ENCODE measurements around the gene GPR108.
"Not testable (repeated sequence)": the region's sequence is repeated elsewhere in the genome, so short reads cannot be mapped to it uniquely, and the experiment has no call there.

Gene GPR108

GRCh38 chr19:6737284-6737872, at the start of gene GPR108:
Gene GPR108, minus strand, starts transcription at chr19:6737580. Its CDS starts 4 bp downstream, at chr19:6737576.
- peak; percentile 99 for DNase-seq (ENCODE audit: low read depth, low spot score)

GRCh38 chr19:6779206-6779605, 41.8 kb upstream of the GPR108 start:
- DNase-seq (ENCODE audit: low read depth, low spot score): no peak

GRCh38 chr19:6778386-6778785, 41.0 kb upstream of the GPR108 start:
- DNase-seq (ENCODE audit: low read depth, low spot score): no peak

- DNase-seq (ENCODE audit: low read depth, low spot score): no peak
Observed at GRCh38 chr19:6777434-6777833, 40.1 kb upstream of the GPR108 start.

- no peak for DNase-seq (ENCODE audit: low read depth, low spot score)
Observed at GRCh38 chr19:6776999-6777398, 39.6 kb upstream of the GPR108 start.

- not testable (repeated sequence) for DNase-seq (ENCODE audit: low read depth, low spot score)
Observed at GRCh38 chr19:6776045-6776444, 38.7 kb upstream of the GPR108 start.

GRCh38 chr19:6774821-6775707, 37.7 kb upstream of the GPR108 start:
- DNase-seq (ENCODE audit: low read depth, low spot score): no peak

- no peak for DNase-seq (ENCODE audit: low read depth, low spot score)
Observed at GRCh38 chr19:6773323-6773931, 36.0 kb upstream of the GPR108 start.

GRCh38 chr19:6772866-6773322, 35.5 kb upstream of the GPR108 start:
- no peak for DNase-seq (ENCODE audit: low read depth, low spot score)

GRCh38 chr19:6772028-6772865, 34.9 kb upstream of the GPR108 start, which contains the start of gene VAV1:
Gene VAV1, plus strand, starts transcription at chr19:6772708. Its CDS starts 100 bp downstream, at chr19:6772808.
- DNase-seq (ENCODE audit: low read depth, low spot score): no peak

- DNase-seq (ENCODE audit: low read depth, low spot score): not testable (repeated sequence)
Observed at GRCh38 chr19:6771648-6772027, 34.3 kb upstream of the GPR108 start.

- no peak for DNase-seq (ENCODE audit: low read depth, low spot score)
Observed at GRCh38 chr19:6769006-6769619, 31.7 kb upstream of the GPR108 start.

- no peak for DNase-seq (ENCODE audit: low read depth, low spot score)
Observed at GRCh38 chr19:6768236-6768785, 30.9 kb upstream of the GPR108 start.

GRCh38 chr19:6767357-6768235, 30.2 kb upstream of the GPR108 start, which contains the start of gene SH2D3A:
Gene SH2D3A, minus strand, starts transcription at chr19:6767435. Its CDS starts 3,687 bp downstream, at chr19:6763748.
- DNase-seq (ENCODE audit: low read depth, low spot score): no peak

- no peak for DNase-seq (ENCODE audit: low read depth, low spot score)
Observed at GRCh38 chr19:6767081-6767356, 29.6 kb upstream of the GPR108 start.

- no peak for DNase-seq (ENCODE audit: low read depth, low spot score)
Observed at GRCh38 chr19:6766357-6767080, 29.1 kb upstream of the GPR108 start.

GRCh38 chr19:6765738-6766356, 28.5 kb upstream of the GPR108 start:
- DNase-seq (ENCODE audit: low read depth, low spot score): no peak

GRCh38 chr19:6762253-6762797, 24.9 kb upstream of the GPR108 start:
- not testable (repeated sequence) for DNase-seq (ENCODE audit: low read depth, low spot score)

Data from smooth muscle cell of the brain vasculature (primary cell).